Measurements from ENCODE around the gene FBXO34. TPM values are rescaled to one million over a fixed set of nuclear protein-coding genes. Genes with fewer than 3 reads are reported as not detected.

Gene FBXO34
- total RNA-seq, 6 experiments from 2014 or later, result 6.2 to 10.3 (median 8.7) TPM

- no peak for TF ChIP-seq CTCF (IDR thresholded peaks at IDR 0.05)
- TF ChIP-seq POLR2A (IDR thresholded peaks at IDR 0.05), result no peak
- no peaks in the 10 kb centered on the region for H3K36me3 ChIP-seq
- peaks cover 0 to 3% (median 0%) of the 10 kb centered on the region in 4 donors for H3K4me1 ChIP-seq
- H3K9me3 ChIP-seq, result no peaks in the 10 kb centered on the region
- WGBS (ENCODE audit: insufficient coverage, low coverage, low lambda C conversion rate, missing lambda C conversion rate), result 64% methylated on average over 6 of the region's 12 CpGs
- H3K4me3 ChIP-seq, result no peak overlapping the region
- no peak for DNase-seq
- peaks cover 0 to 3% of the 10 kb centered on the region in 2 donors for H3K27me3 ChIP-seq
- intact Hi-C loops (cut with DNase I), result no loop called here
- H3K27ac ChIP-seq, result no peak overlapping the region
- no peak for ATAC-seq
These were observed 33.1 kb upstream of the FBXO34 start for GRCh38 chr14:55238019-55238680.

GRCh38 chr14:55239320-55239719 is 31.9 kb upstream of the FBXO34 start:
- H3K4me1 ChIP-seq, result peaks cover 0 to 3% (median 0%) of the 10 kb centered on the region in 4 donors
- 17% methylated on average over 1 of the region's 1 CpG for WGBS (ENCODE audit: insufficient coverage, low coverage, low lambda C conversion rate, missing lambda C conversion rate)
- no peak overlapping the region for H3K4me3 ChIP-seq
- ATAC-seq, result no peak
- H3K27ac ChIP-seq, result no peak overlapping the region
- peaks cover 0 to 3% of the 10 kb centered on the region in 2 donors for H3K27me3 ChIP-seq
- no peak for TF ChIP-seq POLR2A (IDR thresholded peaks at IDR 0.05)
- TF ChIP-seq CTCF (IDR thresholded peaks at IDR 0.05), result no peak
- H3K9me3 ChIP-seq, result no peaks in the 10 kb centered on the region
- intact Hi-C loops (cut with DNase I), result no loop called here
- no peak for DNase-seq
- no peaks in the 10 kb centered on the region for H3K36me3 ChIP-seq

- ATAC-seq, result peak in 1 of 4 donors; percentile 28
- H3K4me3 ChIP-seq, result no peak overlapping the region
- peaks cover 0 to 3% (median 0%) of the 10 kb centered on the region in 4 donors for H3K4me1 ChIP-seq
- H3K9me3 ChIP-seq, result no peaks in the 10 kb centered on the region
- H3K27me3 ChIP-seq, result peaks cover 0 to 3% of the 10 kb centered on the region in 2 donors
- H3K27ac ChIP-seq, result no peak overlapping the region
- 82% methylated on average over 4 of the region's 33 CpGs for WGBS (ENCODE audit: insufficient coverage, low coverage, low lambda C conversion rate, missing lambda C conversion rate)
- no peaks in the 10 kb centered on the region for H3K36me3 ChIP-seq
- DNase-seq, result no peak
- intact Hi-C loops (cut with DNase I), result loop anchor here in 1 of 2 donors (10.0 kb wide), 1 partner anchor 114 kb away; no protein-coding TSS in a partner anchor
- TF ChIP-seq POLR2A (IDR thresholded peaks at IDR 0.05) (no peak), CTCF (IDR thresholded peaks at IDR 0.05) (no peak)
These were observed 30.6 kb upstream of the FBXO34 start for GRCh38 chr14:55240526-55241178.

- ATAC-seq (no peak), DNase-seq (no peak)
- no peak for TF ChIP-seq POLR2A (IDR thresholded peaks at IDR 0.05)
- TF ChIP-seq CTCF (IDR thresholded peaks at IDR 0.05), result no peak
- 52% methylated on average over 4 of the region's 4 CpGs for WGBS (ENCODE audit: insufficient coverage, low coverage, low lambda C conversion rate, missing lambda C conversion rate)
- Histone ChIP-seq H3K36me3 (no peaks in the 10 kb centered on the region), H3K27ac (no peak overlapping the region), H3K27me3 (peaks cover 0 to 3% of the 10 kb centered on the region in 2 donors), H3K9me3 (no peaks in the 10 kb centered on the region), H3K4me1 (peaks cover 0 to 3% (median 0%) of the 10 kb centered on the region in 4 donors), H3K4me3 (no peak overlapping the region)
- intact Hi-C loops (cut with DNase I), result loop anchor here in 1 of 2 donors (10.0 kb wide), 1 partner anchor 113 kb away; no protein-coding TSS in a partner anchor
These were observed 29.5 kb upstream of the FBXO34 start for GRCh38 chr14:55241673-55242072.
